Omental fat pad (tissue), 4 donors: ENCODE data around the gene TRIB2. TPM values are rescaled to one million over a fixed set of nuclear protein-coding genes. Genes with fewer than 3 reads are reported as not detected.

Experiments
- ATAC-seq: fragments of 150-250 bp; one replicate; pipeline ENCODE4 v1.9.1; 2016; ENCODE audit warnings: mild to moderate bottlenecking, moderate library complexity; ENCODE audit not compliant: low FRiP score
- DNase-seq: peaks from one replicate; pipeline ENCODE4 v3.0.0-alpha.2; 2019; ENCODE audit warnings: low spot score
- total RNA-seq, 4 donors: library from RNA; depleted of rRNA; stranded (reverse); fragments of >200 nt; gene quantifications; one replicate each; pipeline ENCODE4 v1.1.0, GENCODE V29; 2016
- TF ChIP-seq, protein P1 (sequence below), 3 donors: fragments of 450-650 bp; IDR thresholded peaks; one replicate each; pipeline ENCODE4 v1.5.1; 2016 to 2017; ENCODE audit warnings: antibody characterized with exemption in 3 of 3, mild to moderate bottlenecking in 3 of 3, moderate library complexity in 2 of 3

Gene TRIB2
- total RNA-seq, 4 donors from 2014 or later = 27.8 to 144 (median 63.2) TPM

- TF ChIP-seq, protein P1, sequence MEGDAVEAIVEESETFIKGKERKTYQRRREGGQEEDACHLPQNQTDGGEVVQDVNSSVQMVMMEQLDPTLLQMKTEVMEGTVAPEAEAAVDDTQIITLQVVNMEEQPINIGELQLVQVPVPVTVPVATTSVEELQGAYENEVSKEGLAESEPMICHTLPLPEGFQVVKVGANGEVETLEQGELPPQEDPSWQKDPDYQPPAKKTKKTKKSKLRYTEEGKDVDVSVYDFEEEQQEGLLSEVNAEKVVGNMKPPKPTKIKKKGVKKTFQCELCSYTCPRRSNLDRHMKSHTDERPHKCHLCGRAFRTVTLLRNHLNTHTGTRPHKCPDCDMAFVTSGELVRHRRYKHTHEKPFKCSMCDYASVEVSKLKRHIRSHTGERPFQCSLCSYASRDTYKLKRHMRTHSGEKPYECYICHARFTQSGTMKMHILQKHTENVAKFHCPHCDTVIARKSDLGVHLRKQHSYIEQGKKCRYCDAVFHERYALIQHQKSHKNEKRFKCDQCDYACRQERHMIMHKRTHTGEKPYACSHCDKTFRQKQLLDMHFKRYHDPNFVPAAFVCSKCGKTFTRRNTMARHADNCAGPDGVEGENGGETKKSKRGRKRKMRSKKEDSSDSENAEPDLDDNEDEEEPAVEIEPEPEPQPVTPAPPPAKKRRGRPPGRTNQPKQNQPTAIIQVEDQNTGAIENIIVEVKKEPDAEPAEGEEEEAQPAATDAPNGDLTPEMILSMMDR (IDR thresholded peaks at IDR 0.05) = no peak
- no peak for ATAC-seq
- DNase-seq = no peak
Measured at GRCh38 chr2:12685145-12685544, 31.6 kb upstream of the TRIB2 start.

- no peak for DNase-seq
- TF ChIP-seq, protein P1 (IDR thresholded peaks at IDR 0.05) = no peak
- no peak for ATAC-seq
Measured at GRCh38 chr2:12685956-12686355, 30.8 kb upstream of the TRIB2 start.

- TF ChIP-seq, protein P1 (IDR thresholded peaks at IDR 0.05) = no peak
- no peak for DNase-seq
Measured at GRCh38 chr2:12686708-12687283, 29.9 kb upstream of the TRIB2 start.

GRCh38 chr2:12688091-12688490 is 28.6 kb upstream of the TRIB2 start:
- DNase-seq (no peak), ATAC-seq (no peak)
- TF ChIP-seq, protein P1 (IDR thresholded peaks at IDR 0.05) = no peak

More at GRCh38 chr2:12686708-12687283, 29.9 kb upstream of the TRIB2 start:
- no peak for ATAC-seq

DNA sequence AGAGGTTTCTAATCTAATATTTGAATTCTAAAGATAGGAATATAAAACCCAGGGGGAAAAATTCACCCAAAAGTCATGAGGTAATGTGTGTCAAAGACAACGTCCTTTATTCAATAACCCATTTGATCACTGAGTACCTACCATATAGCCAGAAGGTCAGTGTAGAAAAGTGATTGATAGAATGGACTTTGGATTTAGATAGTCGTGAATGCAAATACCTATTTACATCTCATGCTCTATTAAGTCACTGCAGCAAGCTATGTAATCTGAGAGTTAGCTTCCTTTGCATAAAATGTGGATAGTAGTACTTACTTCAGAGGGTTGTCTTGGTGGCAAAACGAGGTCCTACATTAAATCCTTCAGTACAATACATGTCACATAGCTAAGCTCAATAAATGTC is 27.8 kb upstream of the TRIB2 start:
- TF ChIP-seq, protein P1 (IDR thresholded peaks at IDR 0.05) = no peak
- DNase-seq = no peak
- ATAC-seq = no peak

DNA sequence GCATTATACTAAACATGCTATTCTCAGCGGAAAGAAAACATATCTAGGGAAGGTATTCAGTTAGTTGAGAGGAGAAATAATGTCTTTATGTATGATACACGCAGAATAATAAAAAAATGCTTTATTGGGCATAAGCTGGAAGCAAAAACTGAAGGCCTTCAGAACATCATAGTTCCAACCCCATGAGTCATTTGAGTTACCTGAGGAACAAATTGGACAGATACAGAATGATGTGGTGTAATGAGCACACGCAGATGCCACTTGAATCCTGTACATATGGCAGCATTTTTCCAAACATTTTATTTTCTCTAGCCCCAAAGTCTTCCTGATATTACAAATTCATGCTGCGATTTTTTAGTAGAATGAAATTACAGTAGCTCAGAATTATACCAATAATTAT is 23.2 kb upstream of the TRIB2 start:
- no peak for ATAC-seq
- TF ChIP-seq, protein P1 (IDR thresholded peaks at IDR 0.05) = no peak
- DNase-seq = no peak

DNA sequence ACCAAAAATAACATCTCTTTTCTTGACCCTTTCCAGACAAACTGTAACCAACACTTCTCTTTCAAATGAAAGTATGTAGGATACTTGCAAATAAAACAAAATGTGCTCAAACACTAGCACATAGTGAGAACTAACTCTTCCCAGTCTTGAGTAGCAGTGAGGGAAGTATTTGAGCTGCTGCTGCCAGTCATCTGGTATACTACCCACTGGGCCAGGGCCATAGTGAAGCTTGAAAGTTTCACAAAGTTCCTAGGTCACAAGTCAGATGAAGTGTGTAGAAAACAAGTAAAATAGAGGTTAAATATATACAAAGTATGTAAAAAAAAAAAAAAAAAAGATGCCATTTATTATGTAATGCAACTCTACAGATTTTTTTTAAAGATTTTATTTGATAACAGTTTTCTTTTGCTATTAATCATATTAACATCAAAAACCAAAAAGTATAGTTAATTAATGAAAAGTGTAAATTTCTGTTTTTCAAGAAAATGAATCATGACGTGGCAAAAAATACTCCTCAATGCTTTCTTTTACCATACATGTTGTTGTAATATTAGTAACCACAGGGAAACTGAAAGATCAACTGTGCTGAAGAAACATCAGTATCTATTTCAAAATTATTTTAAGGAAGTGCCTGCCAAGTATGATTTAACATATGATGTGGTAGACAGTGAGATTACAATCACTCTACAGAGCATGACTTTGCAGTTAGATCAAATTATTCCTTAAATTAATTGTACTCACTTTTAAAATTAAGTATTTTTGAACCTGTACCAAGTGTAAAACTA is 21.6 kb upstream of the TRIB2 start:
- ATAC-seq (no peak), DNase-seq (no peak)
- TF ChIP-seq, protein P1 (IDR thresholded peaks at IDR 0.05) = no peak
